Astrocyte of the spinal cord (primary cell): ENCODE data around the gene ZNF441.

Source experiments
- DNase-seq: peaks from one replicate; pipeline ENCODE4 v3.0.0; 2011; ENCODE audit warnings: low read depth, low spot score
- H3K4me3 ChIP-seq: 2 replicates; pipeline ENCODE4 v1.5.1; 2011; ENCODE audit warnings: low read depth, mild to moderate bottlenecking, low read length, moderate library complexity
- in situ Hi-C: cut with HindIII; loops from 2 replicates; pipeline ENCODE4 v1.10.0; 2017; ENCODE audit warnings: low sequenced_read_pairs
- TF ChIP-seq, protein P1 (sequence below): IDR thresholded peaks from 2 replicates; pipeline ENCODE4 v1.5.1; 2012; ENCODE audit warnings: low read depth, mild to moderate bottlenecking, low read length, inconsistent platforms

Gene ZNF441

DNA sequence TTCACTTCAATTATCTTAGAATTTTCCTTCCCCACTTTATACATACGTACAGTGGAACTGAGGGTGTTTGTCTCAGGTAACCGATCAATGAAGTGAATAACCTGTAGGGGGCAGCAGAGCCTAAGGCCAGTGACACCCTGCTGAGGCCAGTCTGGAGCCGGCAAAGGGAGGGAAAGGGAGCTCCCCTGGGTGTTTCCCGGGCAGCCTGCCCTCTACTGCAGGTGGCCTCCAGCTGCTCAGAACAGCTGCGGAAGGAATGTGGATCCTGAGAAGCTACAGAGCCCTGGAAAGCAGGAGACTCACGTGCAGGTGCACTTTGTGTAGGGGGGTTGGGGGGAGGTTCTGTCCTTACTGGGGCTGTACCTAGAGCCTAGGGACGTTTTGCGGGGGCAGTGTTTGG is 30.7 kb downstream of the ZNF441 start:
- H3K4me3 ChIP-seq: no peak overlapping the region
- TF ChIP-seq, protein P1, sequence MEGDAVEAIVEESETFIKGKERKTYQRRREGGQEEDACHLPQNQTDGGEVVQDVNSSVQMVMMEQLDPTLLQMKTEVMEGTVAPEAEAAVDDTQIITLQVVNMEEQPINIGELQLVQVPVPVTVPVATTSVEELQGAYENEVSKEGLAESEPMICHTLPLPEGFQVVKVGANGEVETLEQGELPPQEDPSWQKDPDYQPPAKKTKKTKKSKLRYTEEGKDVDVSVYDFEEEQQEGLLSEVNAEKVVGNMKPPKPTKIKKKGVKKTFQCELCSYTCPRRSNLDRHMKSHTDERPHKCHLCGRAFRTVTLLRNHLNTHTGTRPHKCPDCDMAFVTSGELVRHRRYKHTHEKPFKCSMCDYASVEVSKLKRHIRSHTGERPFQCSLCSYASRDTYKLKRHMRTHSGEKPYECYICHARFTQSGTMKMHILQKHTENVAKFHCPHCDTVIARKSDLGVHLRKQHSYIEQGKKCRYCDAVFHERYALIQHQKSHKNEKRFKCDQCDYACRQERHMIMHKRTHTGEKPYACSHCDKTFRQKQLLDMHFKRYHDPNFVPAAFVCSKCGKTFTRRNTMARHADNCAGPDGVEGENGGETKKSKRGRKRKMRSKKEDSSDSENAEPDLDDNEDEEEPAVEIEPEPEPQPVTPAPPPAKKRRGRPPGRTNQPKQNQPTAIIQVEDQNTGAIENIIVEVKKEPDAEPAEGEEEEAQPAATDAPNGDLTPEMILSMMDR: peak; percentile 72
- DNase-seq: peak; percentile 76
- in situ Hi-C loops: no loop called here

DNA sequence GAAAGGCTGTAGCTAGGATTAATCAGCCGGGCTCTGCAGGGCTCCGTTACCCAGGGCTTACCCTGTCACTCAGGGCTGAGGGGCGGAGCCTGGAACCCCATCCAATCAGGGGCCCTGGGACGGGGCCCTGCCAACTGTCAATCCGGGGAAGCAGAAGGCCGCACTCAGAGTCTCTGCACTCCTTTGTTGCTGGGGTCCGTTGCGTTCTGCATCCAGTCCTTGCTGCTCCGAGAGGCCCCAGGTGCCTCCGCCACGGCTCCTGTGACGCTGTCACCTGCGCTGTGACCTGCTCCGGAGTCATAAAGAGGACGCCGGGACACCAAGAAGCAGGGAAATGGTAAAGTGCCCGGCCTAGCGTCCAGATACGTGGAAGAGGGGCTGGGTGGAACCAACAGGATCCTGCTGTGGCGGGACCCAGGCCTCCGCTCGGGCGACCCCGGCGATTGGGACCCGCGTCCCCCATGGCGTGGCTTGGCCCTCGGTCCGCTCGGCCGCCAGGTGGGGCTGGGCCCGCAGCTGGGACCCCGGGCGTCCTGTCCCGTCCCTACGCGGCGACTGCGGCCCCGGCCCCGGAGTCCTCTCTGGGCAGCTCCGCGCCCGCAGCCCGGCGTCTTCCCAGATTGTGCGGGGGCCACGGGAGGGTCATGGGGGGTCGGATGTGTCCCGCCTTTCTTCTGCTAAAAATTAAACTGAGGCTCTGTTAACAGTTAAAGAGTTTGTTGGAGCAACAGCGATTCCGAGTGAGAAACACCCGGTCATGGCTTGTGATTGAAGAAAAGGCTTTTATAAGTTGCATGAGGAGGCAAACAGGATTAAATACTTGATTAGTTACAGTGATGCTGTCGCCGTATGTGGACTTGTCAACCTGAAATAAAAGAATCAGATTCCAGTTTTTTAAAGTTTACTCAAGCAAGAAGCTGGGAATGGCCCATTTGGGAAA is 31.9 kb downstream of the ZNF441 start, which contains the start of gene ZNF491:
Gene ZNF491 (plus strand): TSS at position 133 of the 940 bp plus-strand sequence. CDS start 7,431 bp downstream, outside the sequence.
- H3K4me3 ChIP-seq: peak within 1 kb of the TSS; percentile 69
- in situ Hi-C loops: no loop called here
- TF ChIP-seq, protein P1: peak; percentile 30
- peak; percentile 88 for DNase-seq

DNA sequence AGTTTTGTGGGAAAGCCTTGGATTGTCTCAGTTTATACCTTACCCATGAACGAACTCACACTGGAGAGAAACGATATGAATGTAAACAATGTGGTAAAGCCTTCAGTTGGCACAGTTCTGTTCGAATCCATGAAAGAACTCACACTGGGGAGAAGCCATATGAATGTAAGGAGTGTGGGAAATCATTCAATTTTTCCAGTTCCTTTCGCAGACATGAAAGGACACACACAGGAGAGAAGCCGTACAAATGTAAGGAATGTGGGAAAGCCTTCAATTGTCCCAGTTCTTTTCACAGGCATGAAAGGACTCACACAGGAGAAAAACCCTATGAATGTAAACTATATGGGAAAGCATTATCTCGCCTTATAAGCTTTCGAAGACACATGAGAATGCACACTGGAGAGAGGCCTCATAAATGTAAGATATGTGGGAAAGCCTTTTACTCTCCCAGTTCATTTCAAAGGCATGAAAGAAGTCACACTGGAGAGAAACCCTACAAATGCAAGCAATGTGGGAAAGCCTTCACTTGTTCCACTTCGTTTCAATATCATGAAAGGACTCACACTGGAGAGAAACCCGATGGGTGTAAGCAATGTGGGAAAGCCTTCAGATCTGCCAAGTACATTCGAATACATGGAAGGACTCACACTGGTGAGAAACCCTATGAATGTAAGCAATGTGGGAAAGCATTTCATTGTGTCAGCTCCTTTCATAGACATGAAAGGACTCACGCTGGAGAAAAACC is 39.7 kb downstream of the ZNF441 start:
- DNase-seq: peak; percentile 9
- H3K4me3 ChIP-seq: no peak overlapping the region
- TF ChIP-seq, protein P1: no peak
- in situ Hi-C loops: no loop called here

DNA sequence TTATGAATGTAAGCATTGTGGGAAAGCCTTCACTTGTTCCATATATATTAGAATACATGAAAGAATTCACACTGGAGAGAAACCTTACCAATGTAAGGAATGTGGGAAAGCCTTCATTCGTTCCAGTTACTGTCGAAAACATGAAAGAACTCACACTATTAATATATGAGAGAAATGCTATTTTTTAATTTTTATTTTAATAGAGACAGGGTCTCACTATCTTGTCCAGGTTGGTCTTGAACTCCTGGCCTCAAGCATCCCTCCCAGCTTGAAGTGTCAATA is 40.2 kb downstream of the ZNF441 start:
- no peak overlapping the region for H3K4me3 ChIP-seq
- TF ChIP-seq, protein P1: no peak
- DNase-seq: no peak
- in situ Hi-C loops: no loop called here

DNA sequence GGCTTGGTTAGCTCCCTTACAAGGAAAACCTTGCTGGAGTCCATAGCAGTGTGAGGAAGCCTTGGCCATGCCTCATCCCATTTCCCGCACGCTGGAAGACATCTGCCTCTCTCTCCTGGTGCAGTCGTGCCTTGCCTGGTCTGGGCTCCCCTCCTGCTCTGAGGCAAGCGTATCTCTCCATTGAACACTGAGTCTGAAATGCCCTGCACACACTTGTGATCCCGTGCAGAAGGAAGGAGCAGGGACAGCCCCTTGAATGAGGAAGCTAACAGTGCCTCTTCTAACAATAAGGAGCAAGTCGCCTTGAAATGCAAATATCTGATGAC is 46.9 kb downstream of the ZNF441 start:
- no peak for DNase-seq
- in situ Hi-C loops: no loop called here
- TF ChIP-seq, protein P1: no peak
- H3K4me3 ChIP-seq: peak overlapping the region; percentile 69

DNA sequence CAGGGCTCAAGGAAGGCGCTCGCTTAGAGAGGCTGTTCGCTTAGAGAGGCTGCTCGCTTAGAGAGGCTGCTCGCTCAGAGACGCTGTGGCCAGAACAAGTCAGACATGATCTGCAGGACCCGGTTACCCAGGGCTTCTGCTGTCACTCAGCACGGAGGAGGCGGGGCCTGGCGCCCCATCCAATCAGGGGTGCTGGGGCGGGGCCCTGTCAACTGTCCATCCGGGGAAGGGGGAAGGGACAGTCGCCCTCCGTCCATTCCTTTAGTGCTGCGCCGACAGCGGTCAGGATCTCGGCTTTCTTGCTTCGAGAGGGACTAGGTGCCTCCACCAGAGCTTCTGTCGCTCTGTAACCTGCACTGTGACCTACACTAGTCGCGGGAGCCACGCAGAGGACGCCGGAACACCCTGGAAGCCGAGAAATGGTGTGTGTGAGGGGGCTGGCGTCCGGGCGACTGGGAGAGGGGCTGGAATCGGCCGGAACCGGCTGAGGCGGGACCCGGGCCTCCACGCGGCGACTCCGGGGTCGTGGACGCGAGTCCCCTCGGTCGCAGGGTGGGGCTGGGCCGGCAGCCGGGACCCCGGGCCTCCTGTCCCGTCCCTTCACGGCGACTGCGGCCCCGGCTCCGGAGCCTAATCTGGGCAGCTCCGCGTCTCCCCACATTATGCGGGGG is 47.4 kb downstream of the ZNF441 start, which contains the start of gene ZNF440:
Gene ZNF440 (plus strand): TSS at position 245 of the 671 bp plus-strand sequence. CDS start 175 bp downstream, at position 420.
- in situ Hi-C loops: no loop called here
- TF ChIP-seq, protein P1: no peak
- DNase-seq: peak; percentile 94
- H3K4me3 ChIP-seq: peak within 1 kb of the TSS; percentile 69
